ENCODE data around the gene SIGLEC7. TPM values are rescaled to one million over a fixed set of nuclear protein-coding genes. Genes with fewer than 3 reads are reported as not detected.

Gene SIGLEC7
- total RNA-seq, 1 donor from 2014 or later, result 0.50 TPM

DNA sequence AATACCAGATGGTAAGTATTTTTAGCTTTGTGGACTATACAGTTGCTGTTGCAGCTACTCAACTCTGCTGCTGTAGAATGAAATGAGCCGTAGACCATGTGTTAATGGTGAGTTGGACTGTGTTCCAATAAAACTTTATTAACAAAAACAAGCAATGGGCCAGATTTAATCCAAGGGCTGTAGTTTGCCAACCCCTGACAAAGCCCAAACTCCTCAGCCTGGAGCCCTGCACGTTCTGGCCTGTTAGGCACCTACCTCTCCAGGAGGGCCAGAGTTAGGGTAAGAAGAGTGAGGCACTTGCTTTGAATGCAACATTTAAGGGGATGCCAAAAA lies 46.1 kb downstream of the SIGLEC7 start:
- DNase-seq (no peak), ATAC-seq (no peak)
- intact Hi-C loops (cut with micrococcal nuclease), result no loop called here

DNA sequence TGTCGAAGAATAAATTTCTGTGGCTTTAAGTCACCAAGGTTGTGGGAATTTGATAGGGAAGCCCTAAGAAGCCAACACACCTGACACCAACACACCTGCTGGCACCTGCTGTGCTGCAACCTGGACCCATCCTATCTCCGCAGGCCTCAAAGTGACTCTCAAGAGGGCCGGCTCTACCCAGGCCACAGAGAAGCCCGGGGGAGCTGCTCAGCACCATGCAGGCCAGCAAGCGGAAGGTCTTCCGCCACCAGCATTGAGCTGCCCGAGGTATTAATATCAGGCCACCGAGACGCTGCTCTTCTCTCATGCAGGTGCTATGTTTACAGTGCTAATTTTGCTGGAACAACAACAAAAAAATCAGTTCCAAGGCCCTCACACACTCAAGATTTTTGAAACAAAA lies 50.6 kb downstream of the SIGLEC7 start:
- intact Hi-C loops (cut with micrococcal nuclease), result no loop called here
- ATAC-seq, result no peak
- DNase-seq, result no peak

DNA sequence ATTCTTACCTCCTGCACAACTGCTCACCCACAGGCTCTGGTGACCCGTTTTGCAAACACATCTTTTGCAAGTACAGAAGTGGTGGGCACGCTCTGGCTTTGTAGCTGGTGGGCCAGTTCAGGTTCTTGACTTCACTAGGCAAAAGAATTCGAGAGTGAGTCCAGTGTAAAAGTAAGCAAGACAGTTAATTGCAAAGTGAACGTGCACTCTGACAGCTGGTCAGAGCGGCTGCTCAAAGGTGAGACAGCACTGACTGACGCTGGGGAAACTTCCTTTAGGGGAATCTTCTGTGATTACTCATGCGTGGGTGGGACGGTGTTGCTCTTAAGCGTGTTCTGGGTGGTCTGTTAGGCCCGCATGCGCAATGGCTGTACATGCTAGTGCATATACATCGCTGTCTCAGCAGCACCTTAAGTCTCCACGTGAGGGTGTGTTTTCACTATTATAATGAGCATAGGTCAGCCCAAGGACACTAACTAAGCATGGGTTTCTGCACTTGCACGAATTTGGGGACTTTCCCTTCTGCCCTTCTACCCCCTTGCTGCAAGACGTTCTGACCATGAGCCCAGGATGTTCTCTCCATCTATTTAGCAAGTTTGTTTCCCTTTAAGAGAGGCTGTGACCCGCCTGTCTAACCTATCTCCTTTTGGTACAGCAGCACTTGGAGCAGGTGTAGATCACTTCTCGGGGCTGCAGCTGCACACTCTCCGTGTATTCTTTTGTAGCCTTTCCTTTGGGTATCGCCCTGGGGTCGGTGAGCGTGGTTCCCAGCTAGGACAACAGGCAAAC lies 52.6 kb downstream of the SIGLEC7 start:
- intact Hi-C loops (cut with micrococcal nuclease), result no loop called here
- ATAC-seq (no peak), DNase-seq (no peak)

GRCh38 chr19:51195316-51195586 lies 53.1 kb downstream of the SIGLEC7 start:
- intact Hi-C loops (cut with micrococcal nuclease), result no loop called here
- DNase-seq (no peak), ATAC-seq (no peak)

- DNase-seq, result no peak
- no peak for ATAC-seq
- intact Hi-C loops (cut with micrococcal nuclease), result no loop called here
Measured at GRCh38 chr19:51195616-51196015, 53.5 kb downstream of the SIGLEC7 start.

- DNase-seq, result no peak
- intact Hi-C loops (cut with micrococcal nuclease), result no loop called here
- no peak for ATAC-seq
Measured at GRCh38 chr19:51196181-51196580, 54.1 kb downstream of the SIGLEC7 start.

DNA sequence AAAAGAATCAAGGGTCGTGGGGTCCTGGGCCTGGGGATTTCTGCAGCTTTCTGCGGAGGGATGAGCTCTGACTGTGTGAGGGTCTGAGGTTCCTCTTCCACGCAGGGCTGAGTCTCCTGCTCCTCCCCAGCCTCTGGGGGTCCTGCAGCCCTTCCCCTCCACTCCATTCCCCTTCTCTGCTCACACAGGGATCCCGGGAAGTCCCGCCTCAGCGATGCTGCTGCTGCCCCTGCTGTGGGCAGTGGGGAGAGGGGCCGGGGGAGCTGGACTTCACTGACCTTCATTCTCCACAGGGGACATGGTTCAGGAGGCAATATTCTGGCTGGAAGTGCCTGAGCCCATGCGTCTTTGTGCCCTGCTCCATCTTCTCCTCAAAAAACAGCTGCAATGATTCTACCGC lies 56.5 kb downstream of the SIGLEC7 start:
- intact Hi-C loops (cut with micrococcal nuclease), result no loop called here
- ATAC-seq (no peak), DNase-seq (no peak)

DNA sequence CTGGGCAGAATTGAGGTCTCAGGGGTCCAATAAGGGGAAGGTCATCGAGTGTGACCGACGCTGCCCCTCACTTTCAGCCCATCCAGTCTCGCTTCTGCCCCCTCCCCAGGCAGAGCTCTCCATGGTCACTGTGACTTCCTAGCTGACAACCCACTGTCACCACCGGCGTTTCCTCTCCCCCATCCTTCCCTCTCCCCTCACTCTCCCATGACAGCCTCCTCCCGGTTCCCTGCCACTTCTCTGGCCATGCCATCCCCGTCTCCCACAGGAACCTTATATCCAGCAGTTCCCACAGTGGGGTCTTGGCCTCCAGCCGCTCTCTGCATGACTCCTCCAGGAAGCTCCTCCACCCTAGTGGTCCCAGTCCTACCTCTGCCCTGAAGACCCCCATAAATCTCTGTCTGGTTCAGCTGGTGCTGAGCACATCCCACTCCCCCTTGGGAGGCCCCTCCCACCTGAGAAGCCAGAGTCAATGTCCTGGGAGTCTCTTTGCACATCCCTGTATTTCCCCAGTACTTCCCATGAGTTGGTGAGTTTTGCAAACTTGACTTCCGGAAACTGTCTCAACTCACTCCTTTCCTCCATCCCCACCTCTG lies 58.1 kb downstream of the SIGLEC7 start:
- DNase-seq (no peak), ATAC-seq (no peak)
- intact Hi-C loops (cut with micrococcal nuclease), result no loop called here

GRCh38 chr19:51201712-51202111 lies 59.6 kb downstream of the SIGLEC7 start:
- ATAC-seq (no peak), DNase-seq (no peak)
- intact Hi-C loops (cut with micrococcal nuclease), result no loop called here

Other genes with a start within 250 kb of the SIGLEC7 start
- gene KLK4, start 230.9 kb upstream of the SIGLEC7 start, total RNA-seq, result not detected
- gene KLK5, start 189.3 kb upstream of the SIGLEC7 start, total RNA-seq, result not detected
- gene KLK6, start 172.7 kb upstream of the SIGLEC7 start, total RNA-seq, result not detected
- gene KLK7, start 158.4 kb upstream of the SIGLEC7 start, total RNA-seq, result not detected
- not detected for gene KLK8, start 140.7 kb upstream of the SIGLEC7 start, total RNA-seq
- gene KLK10, start 122.6 kb upstream of the SIGLEC7 start, total RNA-seq, result 0.50 TPM
- gene KLK11, start 115.7 kb upstream of the SIGLEC7 start, total RNA-seq, result 0.62 TPM
- gene KLK12, start 107.3 kb upstream of the SIGLEC7 start, total RNA-seq, result not detected
- gene KLK13, start 77.2 kb upstream of the SIGLEC7 start, total RNA-seq, result not detected
- 0.89 TPM for gene KLK14, start 59.4 kb upstream of the SIGLEC7 start, total RNA-seq
- 3.6 TPM for gene CTU1, start 33.9 kb upstream of the SIGLEC7 start, total RNA-seq
- 1.4 TPM for gene SIGLEC9, start 17.4 kb upstream of the SIGLEC7 start, total RNA-seq
- 4.4 TPM for gene CD33, start 82.8 kb downstream of the SIGLEC7 start, total RNA-seq
- not detected for gene SIGLECL1, start 108.8 kb downstream of the SIGLEC7 start, total RNA-seq
- gene IGLON5, start 169.3 kb downstream of the SIGLEC7 start, total RNA-seq, result not detected
- 0.77 TPM for gene VSIG10L, start 199.8 kb downstream of the SIGLEC7 start, total RNA-seq
- 448 TPM for gene ETFB, start 224.1 kb downstream of the SIGLEC7 start, total RNA-seq
- not detected for gene CLDND2, start 226.7 kb downstream of the SIGLEC7 start, total RNA-seq
- 0.99 TPM for gene NKG7, start 230.4 kb downstream of the SIGLEC7 start, total RNA-seq
- not detected for gene LIM2, start 245.7 kb downstream of the SIGLEC7 start, total RNA-seq
- not detected for gene C19orf84, start 248.3 kb downstream of the SIGLEC7 start, total RNA-seq